ENCODE data around the gene ATP6V0A4. TPM values are rescaled to one million over a fixed set of nuclear protein-coding genes. Genes with fewer than 3 reads are reported as not detected.

The ATP6V0A4 gene
- total and polyA plus RNA-seq, 2 of the 13 experiments (the other 11 are each of a cell fraction or from before 2014, with no cell fraction given) = 0.24 to 0.25 TPM

DNA sequence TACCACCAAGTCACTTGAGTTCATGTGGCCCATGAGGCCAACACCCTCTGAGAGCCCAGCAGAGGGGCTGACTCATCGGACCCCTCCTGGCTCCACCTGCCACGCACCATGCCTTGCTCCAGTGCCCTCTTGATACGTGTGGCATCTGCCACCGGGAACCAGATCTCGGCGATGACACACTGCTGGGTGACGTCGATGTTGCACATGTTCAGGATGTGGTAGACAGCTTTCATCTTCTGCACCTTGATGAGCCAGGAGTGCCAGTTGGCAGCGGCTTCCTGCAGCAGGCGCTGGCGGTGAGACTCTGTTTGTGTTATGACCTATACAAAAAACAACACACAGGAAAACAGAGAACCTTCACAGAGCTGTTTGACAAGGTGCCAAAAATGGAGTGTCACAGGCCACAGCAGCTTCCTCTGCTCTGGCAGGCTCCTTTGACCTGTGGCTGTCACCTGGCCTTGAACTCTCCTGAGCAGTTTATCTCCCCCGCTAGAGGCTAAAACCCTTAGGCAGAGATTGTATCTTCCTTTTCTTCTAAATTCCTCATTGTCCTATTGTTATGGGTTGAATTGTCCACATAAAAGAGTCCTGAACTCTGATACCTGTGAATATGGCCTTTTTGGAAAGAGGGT lies 45.4 kb downstream of the ATP6V0A4 start (continued):
- peak; percentile 74 for TF ChIP-seq SOX5 (CRISPR knock-in tag; IDR thresholded peaks at IDR 0.05; ENCODE audit: borderline replicate concordance)
- no peak for TF ChIP-seq ZFY (CRISPR knock-in tag; IDR thresholded peaks at IDR 0.05)
- no peak for TF ChIP-seq ZNF333 (CRISPR knock-in tag; IDR thresholded peaks at IDR 0.05; ENCODE audit: borderline replicate concordance)
- TF ChIP-seq ZNF562 (CRISPR knock-in tag; IDR thresholded peaks at IDR 0.05; ENCODE audit: borderline replicate concordance) = no peak
- peak; percentile 73 for TF ChIP-seq NR2C2 (CRISPR knock-in tag; IDR thresholded peaks at IDR 0.05; ENCODE audit: borderline replicate concordance)
- no peak for TF ChIP-seq ARID2 (CRISPR knock-in tag; IDR thresholded peaks at IDR 0.05; ENCODE audit: borderline replicate concordance)
- TF ChIP-seq, protein P1, sequence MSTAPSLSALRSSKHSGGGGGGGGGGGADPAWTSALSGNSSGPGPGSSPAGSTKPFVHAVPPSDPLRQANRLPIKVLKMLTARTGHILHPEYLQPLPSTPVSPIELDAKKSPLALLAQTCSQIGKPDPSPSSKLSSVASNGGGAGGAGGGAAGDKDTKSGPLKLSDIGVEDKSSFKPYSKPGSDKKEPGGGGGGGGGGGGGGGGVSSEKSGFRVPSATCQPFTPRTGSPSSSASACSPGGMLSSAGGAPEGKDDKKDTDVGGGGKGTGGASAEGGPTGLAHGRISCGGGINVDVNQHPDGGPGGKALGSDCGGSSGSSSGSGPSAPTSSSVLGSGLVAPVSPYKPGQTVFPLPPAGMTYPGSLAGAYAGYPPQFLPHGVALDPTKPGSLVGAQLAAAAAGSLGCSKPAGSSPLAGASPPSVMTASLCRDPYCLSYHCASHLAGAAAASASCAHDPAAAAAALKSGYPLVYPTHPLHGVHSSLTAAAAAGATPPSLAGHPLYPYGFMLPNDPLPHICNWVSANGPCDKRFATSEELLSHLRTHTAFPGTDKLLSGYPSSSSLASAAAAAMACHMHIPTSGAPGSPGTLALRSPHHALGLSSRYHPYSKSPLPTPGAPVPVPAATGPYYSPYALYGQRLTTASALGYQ (CRISPR knock-in tag; IDR thresholded peaks at IDR 0.05) = peak; percentile 48; the same call in 1 of the 2 replicates
- 0 out of 2 replicates have a peak, but pooled peaks have one; percentile 15 for TF ChIP-seq ZNF598 (CRISPR knock-in tag; IDR thresholded peaks at IDR 0.05; ENCODE audit: borderline replicate concordance)
- peak; percentile 53; the same call in 1 of the 2 replicates for TF ChIP-seq PPARG (CRISPR knock-in tag; conservative IDR thresholded peaks at IDR 0.05)
- no peak for TF ChIP-seq SSRP1 (CRISPR knock-in tag; IDR thresholded peaks at IDR 0.05)
- no peak for TF ChIP-seq JUNB (CRISPR knock-in tag; IDR thresholded peaks at IDR 0.05; ENCODE audit: borderline replicate concordance)
- TF ChIP-seq U2AF2 (IDR thresholded peaks at IDR 0.05; ENCODE audit: low read depth, low read length) = no peak
- TF ChIP-seq ZNF563 (CRISPR knock-in tag; IDR thresholded peaks at IDR 0.05) = peak; percentile 19; the same call in 1 of the 2 replicates

All from HepG2 (cell line).